ENCODE results near the gene TPRX1.

Gene TPRX1

GRCh38 chr19:47842941-47843340 is 38.6 kb upstream of the TPRX1 start:
- no peak overlapping the region for H3K27ac ChIP-seq (ENCODE audit: low read depth, low read length)
- H3K36me3 ChIP-seq (ENCODE audit: control insufficient read depth, low read length), result no peaks in the 10 kb centered on the region
- no peaks in the 10 kb centered on the region for H3K9me2 ChIP-seq (replicated peaks; ENCODE audit: control insufficient read depth, low read length)
- no peak overlapping the region for H3K4me3 ChIP-seq (ENCODE audit: low read length)
- H3K79me2 ChIP-seq (ENCODE audit: control insufficient read depth, low read length), result no peaks in the 10 kb centered on the region
- TF ChIP-seq CTCF (IDR thresholded peaks at IDR 0.05; ENCODE audit: low read depth, low read length, poor library complexity, severe bottlenecking) (no peak), EZH2phosphoT487 (IDR thresholded peaks at IDR 0.05; ENCODE audit: borderline replicate concordance, low read length) (no peak)
- H3K9me3 ChIP-seq (ENCODE audit: control insufficient read depth, insufficient read depth, low read length), result peaks cover 2% of the 10 kb centered on the region; the same call in 1 of the 2 replicates
- H4K20me1 ChIP-seq (ENCODE audit: control insufficient read depth, insufficient read depth, low read depth, low read length), result no peaks in the 10 kb centered on the region
- no peak overlapping the region for H3K4me2 ChIP-seq (ENCODE audit: low read length)
- no peaks in the 10 kb centered on the region for H3K4me1 ChIP-seq (ENCODE audit: control insufficient read depth, low read length)
- H3K27me3 ChIP-seq (ENCODE audit: control insufficient read depth, low read length), result no peaks in the 10 kb centered on the region
- no peaks in the 10 kb centered on the region for H3F3A ChIP-seq (ENCODE audit: control insufficient read depth, insufficient read depth)

- H3F3A ChIP-seq (ENCODE audit: control insufficient read depth, insufficient read depth), result no peaks in the 10 kb centered on the region
- H3K36me3 ChIP-seq (ENCODE audit: control insufficient read depth, low read length), result no peaks in the 10 kb centered on the region
- no peak overlapping the region for H3K27ac ChIP-seq (ENCODE audit: low read depth, low read length)
- H3K4me1 ChIP-seq (ENCODE audit: control insufficient read depth, low read length), result no peaks in the 10 kb centered on the region
- no peaks in the 10 kb centered on the region for H3K27me3 ChIP-seq (ENCODE audit: control insufficient read depth, low read length)
- H3K9me3 ChIP-seq (ENCODE audit: control insufficient read depth, insufficient read depth, low read length), result peaks cover 4% of the 10 kb centered on the region; the same call in 1 of the 2 replicates
- no peaks in the 10 kb centered on the region for H3K9me2 ChIP-seq (replicated peaks; ENCODE audit: control insufficient read depth, low read length)
- no peak overlapping the region for H3K4me3 ChIP-seq (ENCODE audit: low read length)
- H3K4me2 ChIP-seq (ENCODE audit: low read length), result no peak overlapping the region
- H4K20me1 ChIP-seq (ENCODE audit: control insufficient read depth, insufficient read depth, low read depth, low read length), result no peaks in the 10 kb centered on the region
- no peak for TF ChIP-seq CTCF (IDR thresholded peaks at IDR 0.05; ENCODE audit: low read depth, low read length, poor library complexity, severe bottlenecking)
- TF ChIP-seq EZH2phosphoT487 (IDR thresholded peaks at IDR 0.05; ENCODE audit: borderline replicate concordance, low read length), result no peak
- no peaks in the 10 kb centered on the region for H3K79me2 ChIP-seq (ENCODE audit: control insufficient read depth, low read length)
Measured at GRCh38 chr19:47839913-47840312, 35.6 kb upstream of the TPRX1 start.

- H3K4me1 ChIP-seq (ENCODE audit: control insufficient read depth, low read length), result no peaks in the 10 kb centered on the region
- no peaks in the 10 kb centered on the region for H3K79me2 ChIP-seq (ENCODE audit: control insufficient read depth, low read length)
- no peak overlapping the region for H3K4me3 ChIP-seq (ENCODE audit: low read length)
- H3K27ac ChIP-seq (ENCODE audit: low read depth, low read length), result no peak overlapping the region
- no peak overlapping the region for H3K4me2 ChIP-seq (ENCODE audit: low read length)
- TF ChIP-seq EZH2phosphoT487 (IDR thresholded peaks at IDR 0.05; ENCODE audit: borderline replicate concordance, low read length) (no peak), CTCF (IDR thresholded peaks at IDR 0.05; ENCODE audit: low read depth, low read length, poor library complexity, severe bottlenecking) (no peak)
- H3K27me3 ChIP-seq (ENCODE audit: control insufficient read depth, low read length), result no peaks in the 10 kb centered on the region
- no peaks in the 10 kb centered on the region for H3K36me3 ChIP-seq (ENCODE audit: control insufficient read depth, low read length)
- peaks cover 4% of the 10 kb centered on the region; the same call in 1 of the 2 replicates for H3K9me3 ChIP-seq (ENCODE audit: control insufficient read depth, insufficient read depth, low read length)
- H3F3A ChIP-seq (ENCODE audit: control insufficient read depth, insufficient read depth), result no peaks in the 10 kb centered on the region
- no peaks in the 10 kb centered on the region for H3K9me2 ChIP-seq (replicated peaks; ENCODE audit: control insufficient read depth, low read length)
- H4K20me1 ChIP-seq (ENCODE audit: control insufficient read depth, insufficient read depth, low read depth, low read length), result no peaks in the 10 kb centered on the region
Measured at GRCh38 chr19:47839411-47839810, 35.1 kb upstream of the TPRX1 start.

Measured in DOHH2 (cell line).